WTC11 (cell line): Measurements from ENCODE around the gene IL1RAPL2.

Experiments
- CREB1 ChIP-seq: sonication (generic); formaldehyde crosslinking; IDR thresholded peaks from 2 replicates; pipeline ENCODE4 v1.8.0; 2023; ENCODE audit warnings: mild to moderate bottlenecking, missing genetic modification reagents
- ELF4 ChIP-seq: sonication (generic); formaldehyde crosslinking; IDR thresholded peaks from 2 replicates; pipeline ENCODE4 v1.8.1; 2022; ENCODE audit warnings: low read depth, mild to moderate bottlenecking, moderate library complexity, missing genetic modification reagents
- ZNF138 ChIP-seq: sonication (generic); formaldehyde crosslinking; conservative IDR thresholded peaks from 2 replicates; pipeline ENCODE4 v1.8.1; 2022; ENCODE audit warnings: mild to moderate bottlenecking, moderate library complexity, missing genetic modification reagents
- ZNF219 ChIP-seq: sonication (generic); formaldehyde crosslinking; IDR thresholded peaks from 2 replicates; pipeline ENCODE4 v1.8.0; 2023; ENCODE audit warnings: missing genetic modification reagents, mild to moderate bottlenecking, borderline replicate concordance
- TF ChIP-seq, protein P1 (sequence below): fragments of 200-600 bp; IDR thresholded peaks from 2 replicates; pipeline ENCODE4 v1.8.0; 2022; ENCODE audit warnings: antibody characterized with exemption
- TF ChIP-seq, protein P2 (sequence below): sonication (generic); formaldehyde crosslinking; IDR thresholded peaks from 2 replicates; pipeline ENCODE4 v1.8.0; 2022; ENCODE audit warnings: mild to moderate bottlenecking, missing genetic modification reagents
- TF ChIP-seq, protein P3 (sequence below): sonication (generic); formaldehyde crosslinking; IDR thresholded peaks from 2 replicates; pipeline ENCODE4 v1.8.1; 2023; ENCODE audit warnings: mild to moderate bottlenecking, missing genetic modification reagents, moderate library complexity
- TF ChIP-seq, protein P4 (sequence below): sonication (generic); formaldehyde crosslinking; IDR thresholded peaks from 2 replicates; pipeline ENCODE4 v1.8.1; 2023; ENCODE audit warnings: mild to moderate bottlenecking, moderate library complexity, missing genetic modification reagents

DNA sequence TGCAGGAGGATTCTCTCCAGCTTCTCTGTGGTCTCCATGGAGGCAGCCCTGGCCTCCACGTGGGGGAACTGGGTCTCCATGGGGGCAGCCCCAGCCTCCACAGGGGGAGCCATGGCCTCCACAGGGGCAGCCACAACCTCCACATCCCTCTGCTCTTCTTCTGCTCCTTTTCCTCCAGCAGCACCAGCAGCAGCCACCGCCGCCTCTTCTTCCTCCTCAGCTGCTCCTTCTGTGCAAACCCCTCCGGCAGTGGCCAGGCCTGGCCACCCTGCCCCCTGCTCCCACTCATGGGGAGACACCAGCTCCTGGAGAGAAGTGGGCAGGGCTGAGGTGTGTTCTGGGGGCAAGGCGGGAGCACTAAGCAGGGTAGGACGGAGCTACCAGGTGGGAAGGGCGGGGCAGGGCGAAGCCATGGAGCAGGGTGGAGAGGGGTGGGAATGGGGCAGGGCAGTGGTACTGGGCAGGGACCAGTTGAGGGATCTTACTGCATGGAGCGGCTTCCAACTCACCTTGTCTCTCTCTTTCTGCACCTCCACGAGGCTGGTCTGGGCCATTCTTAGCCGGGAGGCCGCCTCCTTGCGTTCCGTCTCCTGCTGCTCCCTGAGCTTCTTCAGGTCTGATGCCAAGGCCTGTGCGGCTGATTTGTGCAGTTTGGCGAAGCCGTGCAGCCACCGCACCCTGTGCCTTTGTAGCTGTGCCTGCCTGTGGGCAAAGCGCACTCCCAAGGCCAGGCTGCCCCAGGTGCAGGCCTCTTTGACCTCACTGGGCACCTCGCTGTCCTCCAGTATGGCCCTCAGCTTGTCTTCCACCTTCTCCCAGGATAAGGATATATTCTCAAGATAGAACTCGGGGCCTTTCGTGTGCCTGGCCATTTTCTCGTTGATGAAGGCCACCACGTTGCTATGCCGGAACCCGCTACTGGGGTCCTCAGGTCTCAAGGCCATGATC, 653.7 kb downstream of the IL1RAPL2 start:
- TF ChIP-seq, protein P1, sequence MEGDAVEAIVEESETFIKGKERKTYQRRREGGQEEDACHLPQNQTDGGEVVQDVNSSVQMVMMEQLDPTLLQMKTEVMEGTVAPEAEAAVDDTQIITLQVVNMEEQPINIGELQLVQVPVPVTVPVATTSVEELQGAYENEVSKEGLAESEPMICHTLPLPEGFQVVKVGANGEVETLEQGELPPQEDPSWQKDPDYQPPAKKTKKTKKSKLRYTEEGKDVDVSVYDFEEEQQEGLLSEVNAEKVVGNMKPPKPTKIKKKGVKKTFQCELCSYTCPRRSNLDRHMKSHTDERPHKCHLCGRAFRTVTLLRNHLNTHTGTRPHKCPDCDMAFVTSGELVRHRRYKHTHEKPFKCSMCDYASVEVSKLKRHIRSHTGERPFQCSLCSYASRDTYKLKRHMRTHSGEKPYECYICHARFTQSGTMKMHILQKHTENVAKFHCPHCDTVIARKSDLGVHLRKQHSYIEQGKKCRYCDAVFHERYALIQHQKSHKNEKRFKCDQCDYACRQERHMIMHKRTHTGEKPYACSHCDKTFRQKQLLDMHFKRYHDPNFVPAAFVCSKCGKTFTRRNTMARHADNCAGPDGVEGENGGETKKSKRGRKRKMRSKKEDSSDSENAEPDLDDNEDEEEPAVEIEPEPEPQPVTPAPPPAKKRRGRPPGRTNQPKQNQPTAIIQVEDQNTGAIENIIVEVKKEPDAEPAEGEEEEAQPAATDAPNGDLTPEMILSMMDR, result no peak
- no peak for TF ChIP-seq ZNF138
- TF ChIP-seq, protein P2, sequence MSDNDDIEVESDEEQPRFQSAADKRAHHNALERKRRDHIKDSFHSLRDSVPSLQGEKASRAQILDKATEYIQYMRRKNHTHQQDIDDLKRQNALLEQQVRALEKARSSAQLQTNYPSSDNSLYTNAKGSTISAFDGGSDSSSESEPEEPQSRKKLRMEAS, result no peak
- TF ChIP-seq, protein P3, sequence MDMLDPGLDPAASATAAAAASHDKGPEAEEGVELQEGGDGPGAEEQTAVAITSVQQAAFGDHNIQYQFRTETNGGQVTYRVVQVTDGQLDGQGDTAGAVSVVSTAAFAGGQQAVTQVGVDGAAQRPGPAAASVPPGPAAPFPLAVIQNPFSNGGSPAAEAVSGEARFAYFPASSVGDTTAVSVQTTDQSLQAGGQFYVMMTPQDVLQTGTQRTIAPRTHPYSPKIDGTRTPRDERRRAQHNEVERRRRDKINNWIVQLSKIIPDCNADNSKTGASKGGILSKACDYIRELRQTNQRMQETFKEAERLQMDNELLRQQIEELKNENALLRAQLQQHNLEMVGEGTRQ (CRISPR knock-in tag), result no peak
- TF ChIP-seq, protein P4, sequence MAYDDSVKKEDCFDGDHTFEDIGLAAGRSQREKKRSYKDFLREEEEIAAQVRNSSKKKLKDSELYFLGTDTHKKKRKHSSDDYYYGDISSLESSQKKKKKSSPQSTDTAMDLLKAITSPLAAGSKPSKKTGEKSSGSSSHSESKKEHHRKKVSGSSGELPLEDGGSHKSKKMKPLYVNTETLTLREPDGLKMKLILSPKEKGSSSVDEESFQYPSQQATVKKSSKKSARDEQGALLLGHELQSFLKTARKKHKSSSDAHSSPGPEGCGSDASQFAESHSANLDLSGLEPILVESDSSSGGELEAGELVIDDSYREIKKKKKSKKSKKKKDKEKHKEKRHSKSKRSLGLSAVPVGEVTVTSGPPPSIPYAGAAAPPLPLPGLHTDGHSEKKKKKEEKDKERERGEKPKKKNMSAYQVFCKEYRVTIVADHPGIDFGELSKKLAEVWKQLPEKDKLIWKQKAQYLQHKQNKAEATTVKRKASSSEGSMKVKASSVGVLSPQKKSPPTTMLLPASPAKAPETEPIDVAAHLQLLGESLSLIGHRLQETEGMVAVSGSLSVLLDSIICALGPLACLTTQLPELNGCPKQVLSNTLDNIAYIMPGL (CRISPR knock-in tag), result no peak
- no peak for TF ChIP-seq ZNF219 (CRISPR knock-in tag)
- TF ChIP-seq ELF4 (CRISPR knock-in tag), result no peak
- TF ChIP-seq CREB1 (CRISPR knock-in tag), result no peak
